GM19240 (cell line): ENCODE data around the gene GNAI2.
"Not testable (repeated sequence)": the region's sequence is repeated elsewhere in the genome, so short reads cannot be mapped to it uniquely, and the experiment has no call there.

Source experiments
- DNase-seq: peaks from one replicate; pipeline ENCODE4 v3.0.0; 2011; ENCODE audit warnings: low spot score; ENCODE audit not compliant: insufficient read length

GNAI2 gene

GRCh38 chr3:50275996-50276761 lies 40.2 kb downstream of the GNAI2 start:
- DNase-seq, result no peak

DNA sequence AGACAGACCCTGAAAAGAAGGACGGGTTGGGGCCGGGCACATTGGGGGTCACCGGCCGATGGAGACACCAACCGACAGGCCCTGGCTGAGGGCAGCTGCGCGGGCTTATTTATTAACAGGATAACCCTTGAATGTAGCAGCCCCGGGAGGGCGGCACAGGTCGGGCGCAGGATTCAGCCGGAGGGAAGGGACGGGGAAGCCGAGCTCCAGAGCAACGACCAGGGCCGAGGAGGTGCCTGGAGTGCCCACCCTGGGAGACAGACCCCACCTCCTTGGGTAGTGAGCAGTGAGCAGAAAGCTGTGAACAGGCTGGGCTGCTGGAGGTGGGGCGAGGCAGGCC lies 40.7 kb downstream of the GNAI2 start:
- no peak for DNase-seq

- no peak for DNase-seq
These were observed 42.3 kb downstream of the GNAI2 start for GRCh38 chr3:50278123-50278879.

DNA sequence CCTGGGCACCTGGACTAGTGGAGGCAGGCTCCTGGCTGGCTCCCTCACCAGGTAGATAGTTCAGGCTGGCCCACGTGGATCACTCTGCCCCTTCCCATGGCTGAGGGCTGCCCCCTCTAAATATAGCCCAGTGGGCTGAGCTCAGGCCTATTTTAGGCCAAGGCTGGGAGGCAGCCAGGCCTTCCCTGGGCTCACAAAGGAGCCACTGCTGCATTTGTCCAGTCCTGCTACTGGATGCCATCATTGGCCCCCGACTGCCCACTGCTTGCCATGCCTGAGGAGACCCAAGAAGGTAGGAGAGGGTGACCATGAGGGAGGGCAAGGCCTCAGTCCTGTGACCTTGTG lies 42.8 kb downstream of the GNAI2 start, which contains the start of gene LSMEM2:
TSS of gene LSMEM2 (plus strand) at position 208 of the 345 bp plus-strand sequence. CDS start at position 235, 27 bp downstream.
- DNase-seq, result no peak

DNA sequence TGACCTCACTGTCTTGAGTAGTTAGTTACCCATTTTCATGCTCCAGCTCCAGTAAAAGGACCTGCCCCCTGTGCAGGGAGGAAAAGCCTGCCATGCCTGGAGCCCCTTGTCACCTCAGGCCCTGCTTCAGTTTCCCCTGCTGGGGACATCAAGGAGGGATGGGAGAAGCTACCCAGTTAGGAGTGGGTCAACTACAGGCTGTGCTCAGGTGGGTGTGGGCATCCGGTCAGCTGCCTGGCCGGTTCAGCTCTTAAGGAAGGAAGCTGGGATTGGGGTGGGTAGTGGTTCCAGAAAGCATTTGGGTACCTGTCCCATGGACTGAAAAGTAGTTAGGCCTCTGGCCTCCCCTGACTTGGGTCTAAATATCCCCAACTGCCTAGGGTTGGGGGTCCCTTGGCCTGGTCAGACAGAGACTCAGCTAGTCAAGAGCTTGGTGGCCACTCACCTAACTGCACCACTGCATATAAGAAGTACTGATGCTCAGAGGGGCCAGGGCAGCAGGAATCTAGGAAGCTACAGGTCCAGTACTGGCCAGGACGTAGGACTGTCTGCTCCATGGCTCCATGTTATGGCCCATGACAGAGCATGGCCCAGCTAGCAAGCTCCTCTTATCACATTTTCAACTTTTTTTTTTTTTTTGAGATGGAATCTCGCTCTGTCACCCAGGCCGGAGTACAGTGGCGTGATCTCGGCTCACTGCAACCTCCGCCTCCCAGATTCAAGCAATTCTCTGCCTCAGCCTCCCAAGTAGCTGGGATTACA lies 43.4 kb downstream of the GNAI2 start:
- DNase-seq, result no peak

DNA sequence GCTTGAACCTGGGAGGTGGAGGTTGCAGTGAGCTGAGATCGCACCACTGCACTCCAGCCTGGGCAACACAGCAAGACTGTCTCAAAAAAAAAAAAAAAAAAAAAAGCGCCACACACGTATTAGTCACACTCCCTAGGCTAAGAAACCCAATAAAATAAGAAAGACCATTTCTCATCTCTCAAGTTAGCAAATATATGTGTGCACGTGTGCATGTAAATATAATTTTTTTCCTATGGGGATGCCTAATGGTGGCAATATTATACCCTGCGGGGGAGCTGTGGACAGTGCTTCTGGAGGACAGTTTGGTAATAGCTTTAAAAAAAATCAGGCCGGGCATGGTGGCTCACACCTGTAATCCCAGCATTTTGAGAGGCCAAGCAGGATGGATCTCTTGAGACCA lies 48.1 kb downstream of the GNAI2 start:
- DNase-seq, result not testable (repeated sequence)

- no peak for DNase-seq
These were observed 50.6 kb downstream of the GNAI2 start for GRCh38 chr3:50286322-50287227.

- no peak for DNase-seq
These were observed 51.3 kb downstream of the GNAI2 start for GRCh38 chr3:50287262-50287661.

GRCh38 chr3:50288387-50289007 lies 52.5 kb downstream of the GNAI2 start:
- DNase-seq, result no peak

- no peak for DNase-seq
These were observed 53.1 kb downstream of the GNAI2 start for GRCh38 chr3:50289130-50289529.

DNA sequence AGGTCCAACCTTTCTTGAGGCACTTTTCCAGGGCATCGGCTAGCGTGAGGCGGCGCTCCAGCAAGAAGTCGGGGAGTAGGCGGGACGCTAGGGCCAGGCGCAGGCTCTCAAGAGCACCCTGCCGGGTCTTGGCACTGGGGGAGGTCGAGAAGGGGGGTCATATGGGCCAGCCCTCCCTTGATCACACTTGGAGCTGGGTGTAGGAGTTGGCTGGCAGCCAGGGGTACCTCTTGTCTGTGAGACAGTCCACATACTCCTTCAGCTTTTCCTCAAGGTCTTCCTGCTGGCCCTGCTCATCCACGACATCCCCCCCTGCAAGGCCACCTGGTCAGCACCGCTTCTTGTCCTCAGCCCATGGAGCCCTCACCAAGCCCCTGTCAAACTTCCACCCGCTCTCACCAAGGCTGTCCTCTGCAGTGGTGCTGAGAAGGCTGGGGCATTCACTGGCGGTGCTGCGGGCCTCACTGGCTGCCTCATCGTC lies 54.2 kb downstream of the GNAI2 start:
- no peak for DNase-seq

DNA sequence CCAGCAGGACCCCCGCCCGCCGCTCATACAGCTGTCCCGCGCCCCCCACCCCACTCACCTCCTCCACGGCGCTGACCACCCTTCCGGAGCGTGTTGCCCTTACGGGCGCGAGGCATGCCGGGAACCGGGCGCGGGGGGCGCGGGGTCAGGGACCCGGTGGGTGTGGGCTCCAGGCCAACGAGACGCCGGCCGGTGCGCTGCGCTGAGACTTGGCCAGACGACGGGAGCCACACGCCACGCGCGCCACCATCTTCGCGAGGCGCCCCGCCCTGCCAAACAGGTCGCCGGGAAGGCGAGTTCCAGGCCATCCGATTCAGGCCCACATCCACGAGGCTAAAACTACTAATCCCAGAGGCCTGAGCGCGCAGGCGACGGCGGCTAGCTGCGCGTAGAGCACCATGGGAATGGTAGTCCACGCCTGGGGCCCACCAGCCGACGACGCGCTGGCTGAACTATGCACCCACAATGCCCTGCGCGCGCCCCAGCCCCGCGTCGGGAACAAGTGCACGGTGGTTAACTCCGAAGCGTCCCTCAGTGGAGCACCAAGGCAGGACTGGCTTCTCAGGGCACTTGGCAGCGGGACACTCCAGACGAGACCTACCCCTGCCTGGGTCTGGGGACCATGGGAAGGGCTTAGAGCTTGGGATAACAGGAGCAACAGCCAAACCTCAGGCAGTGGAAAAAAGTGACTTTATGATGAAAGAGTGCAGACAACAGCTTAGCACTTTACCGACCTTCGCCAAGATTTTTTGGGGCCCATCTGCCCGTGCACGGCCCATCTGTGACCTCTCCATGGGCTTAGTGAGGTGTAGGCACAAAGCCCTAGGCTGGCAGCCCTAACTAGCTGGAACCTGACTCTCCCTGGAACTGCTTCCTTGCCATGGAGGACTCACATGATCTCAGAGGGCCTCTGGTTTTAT lies 56.4 kb downstream of the GNAI2 start, which contains the start of gene IFRD2:
TSS of gene IFRD2 (minus strand) at position 271 of the 920 bp plus-strand sequence. CDS start at position 116, 155 bp downstream.
- peak; percentile 92 for DNase-seq

GRCh38 chr3:50293079-50293801 lies 57.2 kb downstream of the GNAI2 start:
- DNase-seq, result no peak

DNA sequence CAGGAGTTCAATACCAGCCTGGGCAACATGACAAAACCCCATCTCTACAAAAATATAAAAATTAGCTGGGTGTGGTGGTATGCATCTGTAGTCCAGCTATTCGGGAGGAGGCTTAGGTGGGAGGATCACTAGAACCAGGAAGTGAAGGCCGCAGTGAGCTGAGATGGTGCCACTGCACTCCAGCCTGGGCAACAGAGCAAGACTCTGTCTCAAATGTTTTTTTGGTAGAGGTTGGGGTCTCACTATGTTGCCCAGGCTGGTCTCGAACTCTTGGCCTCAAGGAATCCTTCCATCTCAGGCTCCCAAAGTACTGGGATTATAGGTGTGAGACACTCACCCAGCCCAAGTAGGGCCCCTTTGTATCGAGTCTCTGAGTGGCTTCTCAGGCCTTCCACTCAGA lies 58.1 kb downstream of the GNAI2 start:
- no peak for DNase-seq

- DNase-seq, result no peak
These were observed 58.7 kb downstream of the GNAI2 start for GRCh38 chr3:50294492-50295403.

DNA sequence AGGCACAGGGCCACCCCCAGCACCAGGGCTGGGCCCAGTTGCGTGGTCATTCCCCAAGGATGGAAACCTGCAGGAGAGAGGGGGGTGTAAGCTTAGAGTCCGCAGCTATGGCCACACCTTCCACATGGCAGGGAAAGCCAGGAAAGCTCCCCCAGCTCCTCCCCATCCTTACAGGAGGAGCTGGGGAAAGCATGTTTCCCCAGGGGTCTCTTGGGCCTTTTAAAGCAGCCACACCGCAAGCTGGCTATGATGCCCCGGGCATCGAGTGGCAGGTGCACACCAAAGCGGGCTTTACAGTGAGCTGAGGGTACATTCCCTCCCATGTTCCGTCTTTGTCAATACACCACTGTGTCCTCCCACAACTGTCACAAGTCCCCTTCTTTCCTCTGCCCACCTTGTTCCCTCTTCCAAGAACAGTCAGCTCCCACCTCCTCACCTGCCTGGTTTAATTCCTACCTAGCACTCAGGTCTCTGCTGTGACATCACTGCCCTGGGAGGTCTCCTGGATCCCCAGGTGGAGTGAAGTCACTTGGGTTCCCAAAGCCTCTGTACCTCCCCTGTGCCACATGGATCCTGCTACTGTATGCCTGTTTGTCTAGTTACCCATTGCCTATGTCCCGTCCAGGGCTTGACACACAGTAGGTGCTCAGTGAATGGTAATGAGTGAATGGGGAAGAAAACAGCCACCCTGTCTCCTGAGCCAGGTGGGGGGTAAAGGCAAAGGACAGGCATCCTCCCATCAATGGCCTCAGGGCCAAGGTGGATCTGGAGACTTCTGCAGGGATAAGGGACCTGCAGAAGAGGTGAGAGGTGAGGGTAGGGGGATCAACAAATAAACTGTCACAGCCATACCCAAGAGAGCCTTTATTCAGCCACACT lies 59.8 kb downstream of the GNAI2 start:
- no peak for DNase-seq
